ENCODE data around the gene KLHL1.

Gene KLHL1

DNA sequence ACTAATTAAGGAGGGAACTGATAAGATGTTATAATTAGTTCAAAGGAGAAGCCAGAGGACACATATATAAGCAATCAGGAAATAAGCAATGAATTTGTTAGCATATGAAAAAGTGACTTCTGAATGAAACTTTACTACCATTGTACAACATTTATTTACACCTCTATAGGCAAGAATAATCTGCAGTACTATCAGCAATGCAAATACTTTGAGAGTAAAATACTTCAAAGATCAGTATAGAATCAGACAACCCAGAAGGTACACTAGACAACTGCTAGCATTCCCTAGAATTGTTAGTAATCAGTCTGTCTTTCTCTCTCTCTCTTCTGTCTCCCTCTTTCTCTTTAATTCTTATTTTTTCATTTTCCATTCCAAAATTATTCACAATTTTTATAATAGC, 197.5 kb downstream of the KLHL1 start:
- DNase-seq (ENCODE audit: extremely low read depth, low read depth), result no peak
- TF ChIP-seq CTCF (IDR thresholded peaks at IDR 0.05; ENCODE audit: low read depth, low read length, missing control alignments), result no peak

GRCh38 chr13:69904784-69905183, 203.5 kb downstream of the KLHL1 start:
- TF ChIP-seq CTCF (IDR thresholded peaks at IDR 0.05; ENCODE audit: low read depth, low read length, missing control alignments), result no peak
- no peak overlapping the region for H3K4me3 ChIP-seq (replicated peaks; ENCODE audit: low read depth, low read length)
- DNase-seq (ENCODE audit: extremely low read depth, low read depth), result no peak

More for the DNA sequence above, 197.5 kb downstream of the KLHL1 start:
- no peak overlapping the region for H3K4me3 ChIP-seq (replicated peaks; ENCODE audit: low read depth, low read length)

GRCh38 chr13:69903081-69903480, 205.2 kb downstream of the KLHL1 start:
- DNase-seq (ENCODE audit: extremely low read depth, low read depth), result no peak
- H3K4me3 ChIP-seq (replicated peaks; ENCODE audit: low read depth, low read length), result no peak overlapping the region
- TF ChIP-seq CTCF (IDR thresholded peaks at IDR 0.05; ENCODE audit: low read depth, low read length, missing control alignments), result no peak

DNA sequence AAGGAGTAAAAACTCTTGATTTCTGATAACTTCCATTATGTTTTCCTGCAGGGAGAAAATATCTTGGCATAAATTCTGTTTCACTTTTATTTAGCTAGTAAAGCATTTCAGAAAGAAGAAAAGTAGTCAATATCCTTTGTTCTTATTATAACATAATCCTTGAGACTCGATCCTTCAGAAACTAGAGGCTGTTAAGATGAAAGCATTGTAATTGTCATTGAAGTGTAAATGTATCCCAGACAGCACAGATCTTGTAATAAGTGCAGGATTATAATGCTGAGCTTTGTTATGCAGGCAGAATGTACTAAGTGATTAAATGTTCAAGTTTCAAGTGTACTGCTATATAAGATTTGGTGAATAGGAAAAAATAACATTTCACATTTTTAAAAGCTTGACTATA, 225.8 kb downstream of the KLHL1 start:
- no peak for DNase-seq (ENCODE audit: extremely low read depth, low read depth)
- no peak overlapping the region for H3K4me3 ChIP-seq (replicated peaks; ENCODE audit: low read depth, low read length)
- TF ChIP-seq CTCF (IDR thresholded peaks at IDR 0.05; ENCODE audit: low read depth, low read length, missing control alignments), result no peak

DNA sequence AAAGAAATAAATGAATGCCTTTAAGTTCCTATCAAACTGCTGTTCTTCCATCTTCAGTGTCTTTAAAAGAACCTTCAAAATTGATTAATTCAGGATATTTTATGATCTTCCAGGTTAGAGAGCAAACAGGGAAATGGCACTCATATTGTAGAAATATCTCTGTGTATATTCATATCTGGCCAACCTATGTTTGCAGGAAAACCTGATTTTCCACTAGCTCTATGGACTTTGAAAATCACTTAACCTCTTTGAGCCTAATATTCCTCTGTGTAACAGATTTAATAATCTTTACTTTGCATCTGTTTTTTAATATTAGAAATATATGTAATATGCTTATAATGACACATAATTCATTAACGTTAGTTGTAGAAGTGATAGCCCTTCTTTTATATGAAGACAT, 228.3 kb downstream of the KLHL1 start:
- no peak for DNase-seq (ENCODE audit: extremely low read depth, low read depth)
- TF ChIP-seq CTCF (IDR thresholded peaks at IDR 0.05; ENCODE audit: low read depth, low read length, missing control alignments), result no peak
- no peak overlapping the region for H3K4me3 ChIP-seq (replicated peaks; ENCODE audit: low read depth, low read length)

- H3K4me3 ChIP-seq (replicated peaks; ENCODE audit: low read depth, low read length), result no peak overlapping the region
- DNase-seq (ENCODE audit: extremely low read depth, low read depth), result no peak
- no peak for TF ChIP-seq CTCF (IDR thresholded peaks at IDR 0.05; ENCODE audit: low read depth, low read length, missing control alignments)
Observed at GRCh38 chr13:69872321-69873047, 235.8 kb downstream of the KLHL1 start.

- H3K4me3 ChIP-seq (replicated peaks; ENCODE audit: low read depth, low read length), result no peak overlapping the region
- no peak for TF ChIP-seq CTCF (IDR thresholded peaks at IDR 0.05; ENCODE audit: low read depth, low read length, missing control alignments)
- DNase-seq (ENCODE audit: extremely low read depth, low read depth), result no peak
Observed at GRCh38 chr13:69866555-69866954, 241.7 kb downstream of the KLHL1 start.

All from HFF-Myc (cell line).